ENCODE data around the gene LIN7C. TPM values are rescaled to one million over a fixed set of nuclear protein-coding genes. Genes with fewer than 3 reads are reported as not detected.

LIN7C gene
- polyA plus RNA-seq, 1 donor from 2014 or later = 131 TPM

- peak overlapping the region; percentile 95 for H3K27ac ChIP-seq (ENCODE audit: low read length)
- H4K20me1 ChIP-seq (ENCODE audit: insufficient read depth) = no peaks in the 10 kb centered on the region
- H3K9ac ChIP-seq (ENCODE audit: low read length) = peak overlapping the region; percentile 97
- peaks cover under 1% of the 10 kb centered on the region for H3K36me3 ChIP-seq (ENCODE audit: insufficient read depth, low read length)
- peak overlapping the region; percentile 99 for H2AFZ ChIP-seq (ENCODE audit: low read depth, low read length)
- no peaks in the 10 kb centered on the region for H3K27me3 ChIP-seq (ENCODE audit: insufficient read depth, low read depth, low read length)
- no peaks in the 10 kb centered on the region for H3K9me3 ChIP-seq (ENCODE audit: low read length)
- H3K9me2 ChIP-seq (ENCODE audit: insufficient read depth, low read length) = no peaks in the 10 kb centered on the region
- TF ChIP-seq EZH2 (IDR thresholded peaks at IDR 0.05; ENCODE audit: borderline replicate concordance, insufficient read depth, low read length, poor library complexity, severe bottlenecking) (no peak), TAF1 (IDR thresholded peaks at IDR 0.05; ENCODE audit: low read depth) (no peak), POLR2AphosphoS5 (IDR thresholded peaks at IDR 0.05) (no peak), SMC3 (conservative IDR thresholded peaks at IDR 0.05; ENCODE audit: poor library complexity) (no peak), REST (IDR thresholded peaks at IDR 0.05; ENCODE audit: borderline replicate concordance) (no peak), RAD21 (conservative IDR thresholded peaks at IDR 0.05) (no peak), CTCF (IDR thresholded peaks at IDR 0.05; ENCODE audit: poor library complexity, severe bottlenecking) (no peak), MXI1 (conservative IDR thresholded peaks at IDR 0.05; ENCODE audit: poor library complexity, severe bottlenecking) (no peak), EP300 (conservative IDR thresholded peaks at IDR 0.05; ENCODE audit: poor library complexity, severe bottlenecking) (no peak)
- H3K79me2 ChIP-seq (replicated peaks; ENCODE audit: insufficient read depth, low read length) = peaks cover 36% of the 10 kb centered on the region
- H3F3A ChIP-seq (ENCODE audit: insufficient read depth, low read length, poor library complexity, severe bottlenecking) = peaks cover 2% of the 10 kb centered on the region
- H3K4me2 ChIP-seq (ENCODE audit: low read length) = peak overlapping the region; percentile 93
- H3K4me3 ChIP-seq (ENCODE audit: low read length) = peak overlapping the region; percentile 77
Measured at GRCh38 chr11:27505781-27506180, 788 bp downstream of the LIN7C start.

- TF ChIP-seq TAF1 (IDR thresholded peaks at IDR 0.05; ENCODE audit: low read depth) (no peak), RAD21 (conservative IDR thresholded peaks at IDR 0.05) (no peak), POLR2AphosphoS5 (IDR thresholded peaks at IDR 0.05) (no peak), EP300 (conservative IDR thresholded peaks at IDR 0.05; ENCODE audit: poor library complexity, severe bottlenecking) (no peak), CTCF (IDR thresholded peaks at IDR 0.05; ENCODE audit: poor library complexity, severe bottlenecking) (no peak), SMC3 (conservative IDR thresholded peaks at IDR 0.05; ENCODE audit: poor library complexity) (no peak), EZH2 (IDR thresholded peaks at IDR 0.05; ENCODE audit: borderline replicate concordance, insufficient read depth, low read length, poor library complexity, severe bottlenecking) (no peak), REST (IDR thresholded peaks at IDR 0.05; ENCODE audit: borderline replicate concordance) (no peak), MXI1 (conservative IDR thresholded peaks at IDR 0.05; ENCODE audit: poor library complexity, severe bottlenecking) (no peak)
- H3K27me3 ChIP-seq (ENCODE audit: insufficient read depth, low read depth, low read length) = no peaks in the 10 kb centered on the region
- H3K4me2 ChIP-seq (ENCODE audit: low read length) = peak overlapping the region; percentile 23
- no peak overlapping the region for H3K27ac ChIP-seq (ENCODE audit: low read length)
- no peak overlapping the region for H3K9ac ChIP-seq (ENCODE audit: low read length)
- no peak overlapping the region for H2AFZ ChIP-seq (ENCODE audit: low read depth, low read length)
- H3K36me3 ChIP-seq (ENCODE audit: insufficient read depth, low read length) = peaks cover 9% of the 10 kb centered on the region
- H3K4me3 ChIP-seq (ENCODE audit: low read length) = peak overlapping the region; percentile 77
- peaks cover 36% of the 10 kb centered on the region for H3K79me2 ChIP-seq (replicated peaks; ENCODE audit: insufficient read depth, low read length)
- no peaks in the 10 kb centered on the region for H4K20me1 ChIP-seq (ENCODE audit: insufficient read depth)
- H3K9me2 ChIP-seq (ENCODE audit: insufficient read depth, low read length) = no peaks in the 10 kb centered on the region
- peaks cover 2% of the 10 kb centered on the region for H3F3A ChIP-seq (ENCODE audit: insufficient read depth, low read length, poor library complexity, severe bottlenecking)
- H3K9me3 ChIP-seq (ENCODE audit: low read length) = no peaks in the 10 kb centered on the region
Measured at GRCh38 chr11:27504205-27504604, 2.4 kb downstream of the LIN7C start.
